Mucosa of gallbladder (tissue), 1 donor: Measurements from ENCODE around the gene NOTCH1. TPM values are rescaled to one million over a fixed set of nuclear protein-coding genes. Genes with fewer than 3 reads are reported as not detected.
"Not testable (repeated sequence)": the region's sequence is repeated elsewhere in the genome, so short reads cannot be mapped to it uniquely, and the experiment has no call there.

Source experiments
- DNase-seq: peaks from one replicate; pipeline ENCODE4 v3.0.0-alpha.2; 2020; ENCODE audit warnings: low spot score
- total RNA-seq: library from RNA; stranded (reverse); gene quantifications from one replicate; pipeline ENCODE4 v1.2.1, GENCODE V29; 2021
- donor health status: DM: no; HTN: no; CAD: no.

The NOTCH1 gene
- total RNA-seq, 1 donor from 2014 or later = 51.6 TPM

- no peak for DNase-seq
These were observed 33.2 kb upstream of the NOTCH1 start for GRCh38 chr9:136578915-136579649.

- DNase-seq = no peak
These were observed 32.7 kb upstream of the NOTCH1 start for GRCh38 chr9:136578626-136578914.

- no peak for DNase-seq
These were observed 32.2 kb upstream of the NOTCH1 start for GRCh38 chr9:136577941-136578625.

GRCh38 chr9:136576269-136576626 is 30.4 kb upstream of the NOTCH1 start:
- DNase-seq = peak; percentile 36

GRCh38 chr9:136575626-136576268 is 29.9 kb upstream of the NOTCH1 start:
- no peak for DNase-seq

GRCh38 chr9:136574606-136575005 is 28.8 kb upstream of the NOTCH1 start:
- DNase-seq = not testable (repeated sequence)

GRCh38 chr9:136572828-136573625 is 27.2 kb upstream of the NOTCH1 start:
- no peak for DNase-seq

GRCh38 chr9:136572003-136572827 is 26.4 kb upstream of the NOTCH1 start:
- DNase-seq = no peak

GRCh38 chr9:136571531-136571930 is 25.7 kb upstream of the NOTCH1 start:
- no peak for DNase-seq

GRCh38 chr9:136570916-136571315 is 25.1 kb upstream of the NOTCH1 start:
- no peak for DNase-seq

GRCh38 chr9:136570191-136570845 is 24.5 kb upstream of the NOTCH1 start:
- no peak for DNase-seq

GRCh38 chr9:136569526-136570148 is 23.8 kb upstream of the NOTCH1 start:
- no peak for DNase-seq

- DNase-seq = no peak
These were observed 22.6 kb upstream of the NOTCH1 start for GRCh38 chr9:136568288-136569081.

- peak; percentile 89 for DNase-seq
These were observed 21.9 kb upstream of the NOTCH1 start for GRCh38 chr9:136567651-136568287.

- peak; percentile 63 for DNase-seq
These were observed 21.1 kb upstream of the NOTCH1 start for GRCh38 chr9:136566901-136567300.

- no peak for DNase-seq
These were observed 20.7 kb upstream of the NOTCH1 start for GRCh38 chr9:136566553-136566895.

GRCh38 chr9:136565715-136566552 is 20.1 kb upstream of the NOTCH1 start:
- DNase-seq = no peak

- no peak for DNase-seq
These were observed 19.4 kb upstream of the NOTCH1 start for GRCh38 chr9:136565086-136565714.
